KG1 (cell line): ENCODE data around the gene PPP1R1A.
A peak's percentile ranks its signal among the peaks of the same experiment; 100 is the strongest.

Experiments
- DNase-seq: peaks from one replicate; lab custom pipeline; 2025; lab: John Stamatoyannopoulos, UW

PPP1R1A gene

GRCh38 chr12:54603173-54603814 is 14.8 kb upstream of the PPP1R1A start:
- peak; percentile 11 for DNase-seq

- no peak for DNase-seq
These were observed 14.2 kb upstream of the PPP1R1A start for GRCh38 chr12:54602661-54603060.

GRCh38 chr12:54601841-54602240 is 13.4 kb upstream of the PPP1R1A start:
- DNase-seq = no peak

GRCh38 chr12:54598970-54599369 is 10.5 kb upstream of the PPP1R1A start:
- DNase-seq = no peak

- no peak for DNase-seq
These were observed 8.1 kb upstream of the PPP1R1A start for GRCh38 chr12:54596526-54596946.

- DNase-seq = no peak
These were observed 7.0 kb upstream of the PPP1R1A start for GRCh38 chr12:54595471-54595870.

GRCh38 chr12:54593725-54594124 is 5.3 kb upstream of the PPP1R1A start:
- no peak for DNase-seq

GRCh38 chr12:54593135-54593534 is 4.7 kb upstream of the PPP1R1A start:
- no peak for DNase-seq

- DNase-seq = no peak
These were observed 3.9 kb upstream of the PPP1R1A start for GRCh38 chr12:54592316-54592715.

- no peak for DNase-seq
These were observed 2.6 kb upstream of the PPP1R1A start for GRCh38 chr12:54590978-54591591.

- no peak for DNase-seq
These were observed 1.5 kb upstream of the PPP1R1A start for GRCh38 chr12:54589964-54590363.

- no peak for DNase-seq
These were observed 420 bp upstream of the PPP1R1A start for GRCh38 chr12:54588890-54589267.

GRCh38 chr12:54587315-54587873 is 1.1 kb downstream of the PPP1R1A start:
- no peak for DNase-seq

GRCh38 chr12:54586620-54587019 is 1.8 kb downstream of the PPP1R1A start:
- no peak for DNase-seq

- no peak for DNase-seq
These were observed 3.2 kb downstream of the PPP1R1A start for GRCh38 chr12:54585243-54585642.

GRCh38 chr12:54584128-54584527 is 4.3 kb downstream of the PPP1R1A start:
- no peak for DNase-seq

- DNase-seq = no peak
These were observed 4.7 kb downstream of the PPP1R1A start for GRCh38 chr12:54583726-54584125.

- no peak for DNase-seq
These were observed 7.0 kb downstream of the PPP1R1A start for GRCh38 chr12:54581412-54581811.

GRCh38 chr12:54579696-54580333 is 8.6 kb downstream of the PPP1R1A start:
- no peak for DNase-seq

GRCh38 chr12:54579258-54579657 is 9.2 kb downstream of the PPP1R1A start:
- no peak for DNase-seq

GRCh38 chr12:54578778-54579177 is 9.7 kb downstream of the PPP1R1A start:
- no peak for DNase-seq

GRCh38 chr12:54572881-54573280 is 15.6 kb downstream of the PPP1R1A start:
- DNase-seq = no peak
